Activated naive CD4-positive, alpha-beta T cell treated with anti-CD3 and anti-CD28 coated beads, Interleukin-2, amount 50 U/mL, for 72 hours (primary cell): Measurements from ENCODE around the gene GRIK2. TPM values are rescaled to one million over a fixed set of nuclear protein-coding genes. Genes with fewer than 3 reads are reported as not detected.

Experiments used
- ATAC-seq, 2 donors: fragments of 150-1000 bp; cut with Tn5 transposase; 2 replicates each; pipeline ENCODE4 v1.10.0; 2021; ENCODE audit warnings: mild to moderate bottlenecking in 2 of 2, moderate library complexity in 2 of 2
- DNase-seq, 2 donors: peaks; one replicate each; pipeline ENCODE4 v3.0.0; 2021 to 2022; ENCODE audit warnings: low spot score in 2 of 2
- H3K27ac Mint-ChIP-seq, 2 donors: one replicate each; pipeline ENCODE4 v1.8.0; 2022; ENCODE audit warnings: mild to moderate bottlenecking in 2 of 2, mixed read lengths in 2 of 2
- H3K36me3 Mint-ChIP-seq, 2 donors: one replicate each; pipeline ENCODE4 v1.8.0; 2022; ENCODE audit warnings: mixed read lengths in 2 of 2
- H3K9me3 Mint-ChIP-seq, 2 donors: one replicate each; pipeline ENCODE4 v1.8.0; 2022; ENCODE audit warnings: mixed read lengths in 2 of 2
- total RNA-seq, 2 donors: library from RNA; stranded (reverse); gene quantifications; one replicate each; pipeline ENCODE4 v1.2.3, GENCODE V29; 2022

Gene GRIK2
- total RNA-seq, 2 donors from 2014 or later, result not detected

GRCh38 chr6:101800598-101800997, 407.1 kb downstream of the GRIK2 start:
- DNase-seq (no peak), ATAC-seq (no peak)
- Mint-ChIP-seq H3K36me3 (no peaks in the 10 kb centered on the region), H3K27ac (no peak overlapping the region), H3K9me3 (peaks cover 0 to 5% of the 10 kb centered on the region in 2 donors)

GRCh38 chr6:101803136-101803535, 409.6 kb downstream of the GRIK2 start:
- no peak for DNase-seq
- no peak overlapping the region for H3K27ac Mint-ChIP-seq
- ATAC-seq, result no peak
- H3K9me3 Mint-ChIP-seq, result peaks cover 8 to 14% of the 10 kb centered on the region in 2 donors
- no peaks in the 10 kb centered on the region for H3K36me3 Mint-ChIP-seq

- Mint-ChIP-seq H3K9me3 (peaks cover 8 to 14% of the 10 kb centered on the region in 2 donors), H3K27ac (no peak overlapping the region), H3K36me3 (no peaks in the 10 kb centered on the region)
- DNase-seq, result no peak
- no peak for ATAC-seq
Observed at GRCh38 chr6:101806241-101806640, 412.7 kb downstream of the GRIK2 start.

GRCh38 chr6:101811108-101811507, 417.6 kb downstream of the GRIK2 start:
- no peaks in the 10 kb centered on the region for H3K36me3 Mint-ChIP-seq
- peaks cover 8 to 9% of the 10 kb centered on the region in 2 donors for H3K9me3 Mint-ChIP-seq
- ATAC-seq (no peak), DNase-seq (no peak)
- no peak overlapping the region for H3K27ac Mint-ChIP-seq

- DNase-seq, result no peak
- H3K27ac Mint-ChIP-seq, result no peak overlapping the region
- no peaks in the 10 kb centered on the region for H3K9me3 Mint-ChIP-seq
- no peak for ATAC-seq
- H3K36me3 Mint-ChIP-seq, result no peaks in the 10 kb centered on the region
Observed at GRCh38 chr6:101816716-101817115, 423.2 kb downstream of the GRIK2 start.

- DNase-seq, result no peak
- Mint-ChIP-seq H3K27ac (no peak overlapping the region), H3K9me3 (peaks cover 0 to 2% of the 10 kb centered on the region in 2 donors), H3K36me3 (no peaks in the 10 kb centered on the region)
- ATAC-seq, result no peak
Observed at GRCh38 chr6:101818051-101818450, 424.5 kb downstream of the GRIK2 start.

GRCh38 chr6:101824551-101825345, 431.2 kb downstream of the GRIK2 start:
- no peak for ATAC-seq
- peaks cover 27 to 31% of the 10 kb centered on the region in 2 donors for H3K9me3 Mint-ChIP-seq
- H3K36me3 Mint-ChIP-seq, result peaks cover 0 to 12% of the 10 kb centered on the region in 2 donors
- no peak overlapping the region for H3K27ac Mint-ChIP-seq
- DNase-seq, result no peak

- DNase-seq (no peak), ATAC-seq (no peak)
- H3K27ac Mint-ChIP-seq, result no peak overlapping the region
- peaks cover 27 to 31% of the 10 kb centered on the region in 2 donors for H3K9me3 Mint-ChIP-seq
- peaks cover 0 to 12% of the 10 kb centered on the region in 2 donors for H3K36me3 Mint-ChIP-seq
Observed at GRCh38 chr6:101826269-101826668, 432.8 kb downstream of the GRIK2 start.

- peaks cover 27 to 31% of the 10 kb centered on the region in 2 donors for H3K9me3 Mint-ChIP-seq
- H3K36me3 Mint-ChIP-seq, result peaks cover 0 to 12% of the 10 kb centered on the region in 2 donors
- no peak overlapping the region for H3K27ac Mint-ChIP-seq
- ATAC-seq (no peak), DNase-seq (no peak)
Observed at GRCh38 chr6:101826678-101827077, 433.2 kb downstream of the GRIK2 start.

GRCh38 chr6:101830501-101831031, 437.1 kb downstream of the GRIK2 start:
- no peak for ATAC-seq
- Mint-ChIP-seq H3K9me3 (peaks cover 23% of the 10 kb centered on the region in 2 donors), H3K36me3 (peaks cover 0 to 12% of the 10 kb centered on the region in 2 donors), H3K27ac (no peak overlapping the region)
- DNase-seq, result no peak

GRCh38 chr6:101832371-101832770, 438.9 kb downstream of the GRIK2 start:
- no peak for ATAC-seq
- peaks cover 17 to 18% of the 10 kb centered on the region in 2 donors for H3K9me3 Mint-ChIP-seq
- H3K27ac Mint-ChIP-seq, result no peak overlapping the region
- peaks cover 0 to 12% of the 10 kb centered on the region in 2 donors for H3K36me3 Mint-ChIP-seq
- no peak for DNase-seq

GRCh38 chr6:101840100-101840499, 446.6 kb downstream of the GRIK2 start:
- H3K36me3 Mint-ChIP-seq, result peaks cover 0 to 6% of the 10 kb centered on the region in 2 donors
- no peak overlapping the region for H3K27ac Mint-ChIP-seq
- H3K9me3 Mint-ChIP-seq, result peaks cover 8 to 12% of the 10 kb centered on the region in 2 donors
- no peak for DNase-seq
- no peak for ATAC-seq

GRCh38 chr6:101845172-101845571, 451.7 kb downstream of the GRIK2 start:
- Mint-ChIP-seq H3K36me3 (no peaks in the 10 kb centered on the region), H3K9me3 (peaks cover 0 to 4% of the 10 kb centered on the region in 2 donors), H3K27ac (no peak overlapping the region)
- ATAC-seq (no peak), DNase-seq (no peak)

- no peak for DNase-seq
- ATAC-seq, result no peak
- Mint-ChIP-seq H3K9me3 (peaks cover 0 to 4% of the 10 kb centered on the region in 2 donors), H3K36me3 (no peaks in the 10 kb centered on the region), H3K27ac (no peak overlapping the region)
Observed at GRCh38 chr6:101845621-101846020, 452.1 kb downstream of the GRIK2 start.

GRCh38 chr6:101847690-101848089, 454.2 kb downstream of the GRIK2 start:
- ATAC-seq (no peak), DNase-seq (no peak)
- no peak overlapping the region for H3K27ac Mint-ChIP-seq
- H3K36me3 Mint-ChIP-seq, result no peaks in the 10 kb centered on the region
- peaks cover 0 to 4% of the 10 kb centered on the region in 2 donors for H3K9me3 Mint-ChIP-seq

- no peak overlapping the region for H3K27ac Mint-ChIP-seq
Observed at GRCh38 chr6:101851911-101852310, 458.4 kb downstream of the GRIK2 start.

GRCh38 chr6:101853231-101854085, 459.9 kb downstream of the GRIK2 start:
- H3K36me3 Mint-ChIP-seq, result no peaks in the 10 kb centered on the region
- H3K27ac Mint-ChIP-seq, result no peak overlapping the region
- no peak for ATAC-seq
- H3K9me3 Mint-ChIP-seq, result no peaks in the 10 kb centered on the region
- DNase-seq, result no peak

More at GRCh38 chr6:101851911-101852310, 458.4 kb downstream of the GRIK2 start:
- DNase-seq (no peak), ATAC-seq (no peak)
- H3K9me3 Mint-ChIP-seq, result peaks cover 0 to 4% of the 10 kb centered on the region in 2 donors
- no peaks in the 10 kb centered on the region for H3K36me3 Mint-ChIP-seq
